Measurements from ENCODE around the gene FGGY. TPM values are rescaled to one million over a fixed set of nuclear protein-coding genes. Genes with fewer than 3 reads are reported as not detected.

FGGY gene
- total and polyA plus RNA-seq, 2 donors (not counting 3 experiments of a cell fraction or from before 2014, with no cell fraction given) = 5.6 to 6.4 TPM

DNA sequence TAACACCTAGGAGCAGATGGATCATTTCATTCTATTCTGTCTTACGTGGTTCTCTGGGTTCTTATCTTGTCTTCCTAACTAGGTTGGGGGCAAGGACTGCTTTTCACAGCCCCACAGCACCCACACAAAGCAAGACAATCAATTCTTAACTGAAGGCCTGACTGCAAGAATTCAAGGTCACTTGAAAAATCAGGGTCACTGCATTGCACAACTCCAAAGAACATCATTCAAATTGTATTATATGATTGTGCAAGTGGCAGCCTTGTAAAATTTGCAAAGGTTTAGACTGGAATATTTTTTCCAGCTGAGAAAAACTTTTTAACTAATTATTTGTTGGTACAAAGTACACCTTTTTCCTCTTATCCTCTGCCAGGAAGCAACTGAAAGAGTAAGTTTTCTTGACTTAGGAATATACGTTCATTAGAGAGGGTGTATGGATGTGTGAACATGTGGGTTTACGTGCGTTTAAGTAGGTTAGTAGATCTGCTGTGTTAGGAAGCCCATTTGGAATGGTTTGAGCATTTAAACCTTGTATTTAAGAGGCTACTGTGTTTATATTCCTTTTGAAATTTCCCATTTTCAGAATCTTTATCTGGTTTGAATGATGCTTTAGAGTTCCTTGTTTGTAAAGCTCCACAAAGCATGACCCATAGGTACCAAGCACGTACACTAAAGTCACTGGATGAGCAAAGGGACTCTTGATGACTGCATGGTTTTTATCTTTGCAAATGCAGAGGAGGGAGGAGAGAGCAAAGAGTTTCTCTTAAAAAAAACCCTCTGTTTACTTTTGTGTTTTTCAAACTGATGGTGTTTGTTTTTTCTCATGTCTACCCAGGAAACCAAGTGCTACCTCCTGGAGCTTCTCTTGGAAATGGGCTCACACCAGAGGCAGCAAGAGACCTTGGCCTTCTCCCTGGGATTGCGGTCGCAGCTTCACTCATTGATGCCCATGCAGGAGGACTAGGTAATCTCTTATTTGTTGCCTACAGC, 214.9 kb downstream of the FGGY start:
- TF ChIP-seq POLR2AphosphoS5 (IDR thresholded peaks at IDR 0.05; ENCODE audit: insufficient read depth, low read depth, low read length) (no peak), POLR2A (IDR thresholded peaks at IDR 0.05; ENCODE audit: low read depth, low read length) (no peak), JUN (IDR thresholded peaks at IDR 0.05; ENCODE audit: borderline replicate concordance, insufficient read depth, insufficient read length, low read depth) (no peak), EZH2 (IDR thresholded peaks at IDR 0.05; ENCODE audit: borderline replicate concordance, low read depth, low read length, severe bottlenecking) (no peak), MYC (IDR thresholded peaks at IDR 0.05; ENCODE audit: low read depth, low read length) (no peak), FOS (IDR thresholded peaks at IDR 0.05; ENCODE audit: borderline replicate concordance, insufficient read depth, low read length) (no peak), CTCF (IDR thresholded peaks at IDR 0.05; ENCODE audit: extremely low read depth in 1 of 2, insufficient read depth in 1 of 2, low read depth in 1 of 2, low read length in 2 of 2) (no peak), GATA2 (IDR thresholded peaks at IDR 0.05; ENCODE audit: insufficient read depth, insufficient read length, low read depth, low read length) (no peak), MAX (IDR thresholded peaks at IDR 0.05; ENCODE audit: insufficient read depth, insufficient read length) (no peak)
- H3K9ac ChIP-seq (replicated peaks; ENCODE audit: extremely low read depth, insufficient read depth, low read length) = no peak overlapping the region
- no peaks in the 10 kb centered on the region for H3K36me3 ChIP-seq (ENCODE audit: control insufficient read depth in 2 of 2, extremely low read depth in 1 of 2, insufficient read depth in 2 of 2, low read length in 2 of 2)
- no peaks in the 10 kb centered on the region for H3K4me1 ChIP-seq (ENCODE audit: control insufficient read depth, extremely low read depth, insufficient read depth, low read length)
- POLR2A ChIA-PET = no interaction called here
- dilution Hi-C loops (cut with MboI; ENCODE audit: extremely low pct_ligation_motif_present, low sequenced_read_pairs) (no loop called here), intact Hi-C loops (cut with micrococcal nuclease) (no loop called here)
- H3K27ac ChIP-seq (ENCODE audit: insufficient read depth, low read depth, low read length) = no peak overlapping the region
- no peaks in the 10 kb centered on the region for H4K20me1 ChIP-seq (replicated peaks; ENCODE audit: control insufficient read depth, extremely low read depth, insufficient read depth, low read length)
- H3K79me2 ChIP-seq (ENCODE audit: control insufficient read depth, insufficient read depth, low read length) = no peaks in the 10 kb centered on the region
- H2AFZ ChIP-seq (ENCODE audit: low read depth, low read length) = no peak overlapping the region
- no peak overlapping the region for H3K4me2 ChIP-seq (ENCODE audit: insufficient read depth, low read length)
- DNase-seq (ENCODE audit: low read depth, low spot score) (no peak), FAIRE-seq (no peak)
- H3K4me3 ChIP-seq (replicated peaks in 1 of 3; ENCODE audit: insufficient read depth in 1 of 3, low read depth in 1 of 3, low read length in 3 of 3) = no peak overlapping the region
- no peaks in the 10 kb centered on the region for H3K27me3 ChIP-seq (ENCODE audit: control insufficient read depth in 2 of 2, insufficient read depth in 2 of 2, low read length in 2 of 2)
- H3K9me1 ChIP-seq (replicated peaks; ENCODE audit: control insufficient read depth, extremely low read depth, insufficient read depth, low read length) = no peaks in the 10 kb centered on the region
- H3K9me3 ChIP-seq (replicated peaks; ENCODE audit: control insufficient read depth, insufficient read depth, low read length) = no peaks in the 10 kb centered on the region
- CTCF ChIA-PET = no interaction called here
- BruUV-seq (replicated peaks) = no TSS peak

Data from endothelial cell of umbilical vein (primary cell).